ENCODE data around the gene PGM5. TPM values are rescaled to one million over a fixed set of nuclear protein-coding genes. Genes with fewer than 3 reads are reported as not detected.

The PGM5 gene
- polyA plus RNA-seq, 6 donors from 2014 or later = not detected

GRCh38 chr9:68545033-68545705 lies 188.8 kb downstream of the PGM5 start:
- H3K9me3 Mint-ChIP-seq = no peaks in the 10 kb centered on the region
- H3K4me1 Mint-ChIP-seq = peaks cover 40 to 46% (median 44%) of the 10 kb centered on the region in 3 donors
- H3K4me3 Mint-ChIP-seq = peak overlapping the region in 4 of 8 donors; percentile 28 to 70 (median 43)
- no peaks in the 10 kb centered on the region for H3K27me3 Mint-ChIP-seq
- no peak for ATAC-seq (ENCODE audit: low read depth in 2 of 2)
- peak overlapping the region in 5 of 6 donors; percentile 5 to 46 (median 10) for H3K27ac Mint-ChIP-seq
- DNase-seq = no peak
- no peaks in the 10 kb centered on the region for H3K36me3 Mint-ChIP-seq

DNA sequence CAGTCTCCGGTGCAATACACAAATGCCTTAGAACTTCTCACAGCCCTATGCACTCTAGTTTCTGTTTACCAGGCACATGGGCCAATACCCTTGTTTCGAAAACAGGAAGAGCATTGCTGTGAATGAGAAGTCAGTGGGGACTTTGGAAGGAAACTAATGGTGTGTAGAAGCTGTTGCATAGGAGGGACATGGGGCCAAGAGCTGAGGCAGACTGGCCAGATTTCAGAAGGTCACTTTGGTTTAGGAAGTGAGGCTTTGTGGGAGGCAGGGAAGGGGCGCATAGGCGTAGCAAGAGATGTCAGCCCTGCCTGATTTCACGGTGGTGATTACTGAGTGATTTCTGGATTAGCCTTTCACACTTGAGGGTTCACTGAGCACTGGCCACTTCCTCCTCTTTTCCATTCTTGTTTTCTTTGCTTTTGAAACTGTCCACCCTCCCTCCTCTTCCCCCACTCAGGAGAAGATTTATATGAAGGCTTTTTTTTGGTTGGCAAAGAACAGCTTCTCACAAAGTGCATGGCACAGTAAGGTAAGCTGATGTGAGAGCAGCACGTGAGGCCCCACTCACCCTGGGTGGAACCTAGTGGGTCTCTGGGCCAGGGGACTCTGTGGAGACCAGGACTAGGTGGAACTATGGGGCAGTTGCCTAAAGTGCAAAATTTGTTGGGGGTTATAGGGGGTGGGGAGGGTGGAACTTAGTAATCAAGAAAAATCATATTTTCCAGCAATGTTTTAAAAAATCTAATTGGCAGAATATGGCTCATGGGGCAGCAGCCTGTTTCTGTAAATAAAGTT lies 190.4 kb downstream of the PGM5 start:
- peak overlapping the region; percentile 4 to 88 (median 70) for H3K4me3 Mint-ChIP-seq
- DNase-seq = peak; percentile 44
- H3K27me3 Mint-ChIP-seq = no peaks in the 10 kb centered on the region

GRCh38 chr9:68547417-68547816 lies 191.0 kb downstream of the PGM5 start:
- Mint-ChIP-seq H3K27me3 (no peaks in the 10 kb centered on the region), H3K9me3 (no peaks in the 10 kb centered on the region), H3K4me3 (peak overlapping the region in 7 of 8 donors; percentile 1 to 88 (median 65)), H3K27ac (peak overlapping the region; percentile 52 to 82 (median 62)), H3K36me3 (no peaks in the 10 kb centered on the region), H3K4me1 (peaks cover 38 to 40% (median 40%) of the 10 kb centered on the region in 3 donors)
- peak; percentile 36 to 37 for ATAC-seq (ENCODE audit: low read depth in 2 of 2)
- DNase-seq = peak; percentile 7

More for the DNA sequence above, 190.4 kb downstream of the PGM5 start:
- H3K27ac Mint-ChIP-seq = peak overlapping the region; percentile 19 to 88 (median 79)
- no peaks in the 10 kb centered on the region for H3K9me3 Mint-ChIP-seq
- peak; percentile 96 to 97 for ATAC-seq (ENCODE audit: low read depth in 2 of 2)
- H3K4me1 Mint-ChIP-seq = peaks cover 40 to 44% (median 43%) of the 10 kb centered on the region in 3 donors
- H3K36me3 Mint-ChIP-seq = no peaks in the 10 kb centered on the region

GRCh38 chr9:68548241-68548640 lies 191.8 kb downstream of the PGM5 start:
- Mint-ChIP-seq H3K27ac (peak overlapping the region in 5 of 6 donors; percentile 34 to 82 (median 66)), H3K36me3 (no peaks in the 10 kb centered on the region)

GRCh38 chr9:68551191-68551590 lies 194.8 kb downstream of the PGM5 start:
- Mint-ChIP-seq H3K9me3 (no peaks in the 10 kb centered on the region), H3K27ac (no peak overlapping the region), H3K4me3 (no peak overlapping the region), H3K36me3 (no peaks in the 10 kb centered on the region), H3K4me1 (peaks cover 25 to 27% (median 26%) of the 10 kb centered on the region in 3 donors), H3K27me3 (no peaks in the 10 kb centered on the region)
- no peak for DNase-seq
- ATAC-seq (ENCODE audit: low read depth in 2 of 2) = no peak

More at GRCh38 chr9:68548241-68548640, 191.8 kb downstream of the PGM5 start:
- H3K9me3 Mint-ChIP-seq = no peaks in the 10 kb centered on the region
- no peaks in the 10 kb centered on the region for H3K27me3 Mint-ChIP-seq
- no peak for ATAC-seq (ENCODE audit: low read depth in 2 of 2)
- H3K4me1 Mint-ChIP-seq = peaks cover 38 to 40% (median 40%) of the 10 kb centered on the region in 3 donors
- DNase-seq = no peak
- H3K4me3 Mint-ChIP-seq = peak overlapping the region in 5 of 8 donors; percentile 12 to 84 (median 48)

- DNase-seq (no peak), ATAC-seq (ENCODE audit: low read depth in 2 of 2) (no peak)
- Mint-ChIP-seq H3K4me3 (no peak overlapping the region), H3K27ac (no peak overlapping the region), H3K36me3 (no peaks in the 10 kb centered on the region), H3K27me3 (peaks cover 0 to 9% (median 0%) of the 10 kb centered on the region in 3 donors), H3K4me1 (peaks cover 9 to 12% (median 10%) of the 10 kb centered on the region in 3 donors), H3K9me3 (peaks cover 0 to 1% (median 0%) of the 10 kb centered on the region in 7 donors)
Observed at GRCh38 chr9:68552700-68553476, 196.5 kb downstream of the PGM5 start.

DNA sequence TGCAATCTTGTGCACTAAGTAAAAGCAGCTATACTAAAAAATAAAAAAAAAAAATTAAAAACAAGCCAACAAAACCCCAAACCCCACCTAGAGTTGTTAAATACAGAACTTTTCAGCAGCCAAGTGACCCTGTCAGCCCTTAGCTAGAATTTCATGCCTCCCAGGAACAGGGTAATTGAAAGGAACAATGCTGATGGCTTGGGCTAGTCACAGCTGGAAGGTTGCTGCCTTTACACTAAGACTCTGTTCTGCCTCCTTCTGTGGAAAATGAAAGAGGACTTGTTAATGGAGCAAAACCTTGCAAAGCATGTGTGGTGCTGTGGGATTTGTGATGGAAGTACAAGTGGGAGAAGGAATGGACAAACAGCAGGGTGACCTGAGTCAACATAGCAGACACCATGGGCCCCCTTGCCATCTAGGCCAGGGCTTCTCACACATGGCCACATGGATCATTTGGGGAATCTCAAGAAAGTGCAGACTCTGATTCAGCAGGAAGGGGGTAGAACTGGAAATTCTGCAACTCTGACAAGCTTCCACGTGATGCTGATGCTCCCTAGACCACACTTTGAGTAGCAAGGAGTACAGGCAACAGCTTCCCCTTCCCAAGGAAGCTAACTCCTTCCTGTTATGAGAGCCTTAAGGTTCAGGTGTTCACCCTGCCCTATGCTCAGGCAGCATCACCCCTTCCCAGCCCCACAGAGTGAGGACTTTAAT lies 199.2 kb downstream of the PGM5 start:
- ATAC-seq (ENCODE audit: low read depth in 2 of 2) (no peak), DNase-seq (no peak)
- peaks cover 11 to 16% (median 14%) of the 10 kb centered on the region in 3 donors for H3K4me1 Mint-ChIP-seq
- no peak overlapping the region for H3K27ac Mint-ChIP-seq
- peaks cover 0 to 1% (median 0%) of the 10 kb centered on the region in 7 donors for H3K9me3 Mint-ChIP-seq
- H3K36me3 Mint-ChIP-seq = no peaks in the 10 kb centered on the region
- peaks cover 0 to 9% (median 0%) of the 10 kb centered on the region in 3 donors for H3K27me3 Mint-ChIP-seq
- no peak overlapping the region for H3K4me3 Mint-ChIP-seq

- Mint-ChIP-seq H3K27me3 (peaks cover 0 to 9% (median 0%) of the 10 kb centered on the region in 3 donors), H3K36me3 (no peaks in the 10 kb centered on the region), H3K9me3 (peaks cover 0 to 1% (median 0%) of the 10 kb centered on the region in 7 donors), H3K27ac (no peak overlapping the region), H3K4me1 (peaks cover 10 to 20% (median 17%) of the 10 kb centered on the region in 3 donors), H3K4me3 (peak overlapping the region in 1 of 8 donors; percentile 40)
- DNase-seq (no peak), ATAC-seq (ENCODE audit: low read depth in 2 of 2) (no peak)
Observed at GRCh38 chr9:68558545-68558944, 202.1 kb downstream of the PGM5 start.

DNA sequence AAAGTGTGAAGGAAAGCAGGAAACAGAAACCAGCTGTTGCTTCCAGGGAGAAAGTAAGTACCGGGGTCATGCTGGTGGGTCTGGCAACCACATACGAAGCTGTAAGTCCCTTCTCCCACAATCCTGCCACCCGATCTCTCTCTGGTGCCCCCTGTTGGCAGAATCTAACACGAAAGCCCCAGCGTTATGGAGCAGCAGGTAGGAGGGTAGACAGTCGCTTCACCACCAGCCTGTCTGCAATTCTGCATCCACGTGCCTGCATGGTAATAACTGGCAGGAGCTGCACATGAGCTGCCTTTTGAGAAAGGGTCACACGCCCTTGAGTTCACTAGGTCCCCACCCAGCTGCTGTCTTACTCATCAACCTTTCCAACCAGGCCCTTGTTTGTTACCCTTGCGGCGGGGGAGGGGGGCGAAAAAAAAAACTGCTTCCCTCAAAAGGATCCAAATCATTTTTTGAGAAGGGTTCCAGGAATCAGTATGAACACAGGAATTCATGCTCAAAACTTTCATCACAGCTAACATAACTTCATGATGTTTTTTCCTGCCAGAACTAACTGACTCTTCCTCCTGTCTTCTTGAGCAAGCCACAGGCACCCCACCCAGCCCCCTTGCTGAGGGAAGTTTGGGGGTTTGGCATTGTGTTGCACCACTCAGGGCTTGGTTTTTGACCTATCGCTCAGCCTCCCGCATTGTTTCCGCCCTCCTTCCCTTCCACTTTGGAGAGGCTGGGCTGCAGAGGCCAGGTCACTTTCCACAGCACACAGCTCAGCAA lies 203.8 kb downstream of the PGM5 start:
- Mint-ChIP-seq H3K9me3 (peaks cover 0 to 1% (median 0%) of the 10 kb centered on the region in 7 donors), H3K36me3 (no peaks in the 10 kb centered on the region), H3K27ac (peak overlapping the region in 1 of 6 donors; percentile 64), H3K27me3 (peaks cover 0 to 9% (median 0%) of the 10 kb centered on the region in 3 donors), H3K4me3 (peak overlapping the region; percentile 30 to 83 (median 62)), H3K4me1 (peaks cover 10 to 20% (median 17%) of the 10 kb centered on the region in 3 donors)
- ATAC-seq (ENCODE audit: low read depth in 2 of 2) = peak; percentile 80 to 90
- DNase-seq = peak; percentile 54

- H3K36me3 Mint-ChIP-seq = no peaks in the 10 kb centered on the region
- no peaks in the 10 kb centered on the region for H3K9me3 Mint-ChIP-seq
- no peak overlapping the region for H3K27ac Mint-ChIP-seq
- ATAC-seq (ENCODE audit: low read depth in 2 of 2) (no peak), DNase-seq (no peak)
- H3K27me3 Mint-ChIP-seq = no peaks in the 10 kb centered on the region
- H3K4me1 Mint-ChIP-seq = peaks cover 10 to 19% (median 17%) of the 10 kb centered on the region in 3 donors
- no peak overlapping the region for H3K4me3 Mint-ChIP-seq
Observed at GRCh38 chr9:68562461-68562860, 206.1 kb downstream of the PGM5 start.

DNA sequence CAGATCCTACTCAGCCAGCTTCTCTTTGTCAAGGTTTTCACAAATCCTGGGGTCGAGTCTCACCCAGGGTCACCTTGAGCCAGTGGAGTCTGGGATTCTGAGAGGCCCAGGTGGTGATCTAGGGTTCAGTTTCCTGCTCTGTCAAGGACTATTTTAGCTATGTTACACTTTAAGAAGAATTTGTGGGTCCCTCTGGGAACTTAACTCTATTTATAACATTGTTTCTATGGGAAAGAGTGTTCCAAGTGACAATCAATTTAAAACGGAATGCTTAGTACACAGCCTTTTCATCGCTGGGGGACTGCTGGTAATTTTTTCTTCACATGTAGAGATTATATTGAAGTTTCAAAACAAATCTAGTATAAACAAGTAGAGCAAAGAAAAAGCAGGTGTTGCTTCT lies 211.2 kb downstream of the PGM5 start:
- DNase-seq = no peak
- peaks cover 3 to 14% (median 7%) of the 10 kb centered on the region in 7 donors for H3K9me3 Mint-ChIP-seq
- H3K36me3 Mint-ChIP-seq = peaks cover 6 to 9% of the 10 kb centered on the region in 2 donors
- no peak overlapping the region for H3K4me3 Mint-ChIP-seq
- no peak for ATAC-seq (ENCODE audit: low read depth in 2 of 2)
- H3K4me1 Mint-ChIP-seq = peaks cover 0 to 5% (median 4%) of the 10 kb centered on the region in 3 donors
- no peak overlapping the region for H3K27ac Mint-ChIP-seq
- no peaks in the 10 kb centered on the region for H3K27me3 Mint-ChIP-seq

DNA sequence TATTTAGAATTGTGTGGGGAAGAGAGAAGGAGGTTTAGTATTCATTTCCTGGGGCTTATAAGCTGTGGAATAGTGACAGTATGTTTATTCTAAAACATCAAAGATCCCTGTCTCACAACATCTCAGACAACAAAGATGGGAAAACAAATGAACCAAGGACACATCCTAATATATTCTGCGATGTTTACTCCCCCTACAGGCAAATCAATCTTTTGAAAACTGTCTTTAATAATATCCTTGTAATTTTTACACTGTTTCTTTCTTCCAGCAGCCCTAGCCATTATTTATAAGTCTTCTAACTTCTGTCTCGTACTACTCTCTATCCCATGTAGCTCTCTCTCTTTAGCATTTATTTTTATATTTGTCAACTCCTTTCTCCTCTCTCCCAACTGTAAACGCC lies 217.7 kb downstream of the PGM5 start:
- no peak for ATAC-seq (ENCODE audit: low read depth in 2 of 2)
- no peaks in the 10 kb centered on the region for H3K27me3 Mint-ChIP-seq
- H3K36me3 Mint-ChIP-seq = peaks cover 6 to 9% of the 10 kb centered on the region in 2 donors
- peaks cover 3 to 18% (median 8%) of the 10 kb centered on the region in 7 donors for H3K9me3 Mint-ChIP-seq
- no peak overlapping the region for H3K4me3 Mint-ChIP-seq
- no peak for DNase-seq
- no peak overlapping the region for H3K27ac Mint-ChIP-seq
- H3K4me1 Mint-ChIP-seq = peaks cover 19 to 24% (median 20%) of the 10 kb centered on the region in 3 donors
